Sigmoid colon (tissue), 7 donors: ENCODE results near the gene CDK11B. TPM values are rescaled to one million over a fixed set of nuclear protein-coding genes. Genes with fewer than 3 reads are reported as not detected.

ENCODE experiments used
- DNase-seq: peaks from one replicate; pipeline ENCODE4 v3.0.0-alpha.2; 2019
- H3K27ac ChIP-seq, 4 donors: fragments of 200-600 bp; sonication (generic); one replicate each; pipeline ENCODE4 v1.5.1; 2016 to 2019; ENCODE audit warnings: mild to moderate bottlenecking in 1 of 4
- H3K27me3 ChIP-seq, 3 donors: fragments of 200-600 bp; sonication (generic); one replicate each; pipeline ENCODE4 v1.5.1; 2019; ENCODE audit warnings: mild to moderate bottlenecking in 1 of 3
- H3K36me3 ChIP-seq, 4 donors: fragments of 200-600 bp; sonication (generic); one replicate each; pipeline ENCODE4 v1.5.1; 2016 to 2019
- H3K4me1 ChIP-seq, 4 donors: fragments of 200-600 bp; sonication (generic); one replicate each; pipeline ENCODE4 v1.5.1; 2017 to 2019
- H3K4me3 ChIP-seq, 4 donors: fragments of 200-600 bp; sonication (generic); one replicate each; pipeline ENCODE4 v1.5.1; 2017 to 2019; ENCODE audit warnings: mild to moderate bottlenecking in 2 of 4, moderate library complexity in 1 of 4
- H3K9me3 ChIP-seq, 4 donors: fragments of 200-600 bp in 3 of 4; sonication (generic) in 3 of 4; one replicate each; pipeline versions ENCODE4 v1.5.1 to v1.6.1; 2013 to 2019
- CTCF ChIP-seq, 4 experiments: fragments of 450-650 bp in 3 of 4; fragments of 200-600 bp in 1 of 4; IDR thresholded peaks; one replicate each; pipeline ENCODE4 v1.5.1; 2016 to 2019; ENCODE audit warnings: antibody characterized with exemption in 4 of 4, mild to moderate bottlenecking in 3 of 4, moderate library complexity in 2 of 4
- EP300 ChIP-seq, 4 donors: sonication (generic); formaldehyde crosslinking; IDR thresholded peaks; one replicate each; pipeline ENCODE4 v1.6.1; 2017; ENCODE audit warnings: antibody characterized with exemption in 4 of 4
- POLR2A ChIP-seq, 2 donors: fragments of 450-650 bp; IDR thresholded peaks; one replicate each; pipeline ENCODE4 v1.6.1; 2016; ENCODE audit warnings: antibody characterized with exemption in 2 of 2, mild to moderate bottlenecking in 2 of 2, moderate library complexity in 2 of 2
- POLR2AphosphoS5 ChIP-seq, 4 donors: sonication (generic); formaldehyde crosslinking; IDR thresholded peaks; one replicate each; pipeline ENCODE4 v1.6.1; 2017; ENCODE audit warnings: antibody characterized with exemption in 4 of 4
- whole genome bisulfite sequencing, 2 donors: extraction: QIAGEN DNeasy Blood & Tissue Kit; methylation state at CpG; one replicate each; pipeline ENCODE4 v1.1.7; 2013; 5-methylcytosine and 5-hydroxymethylcytosine counted together
- intact Hi-C: fragments of 100-400 bp; cut with DNase I; formaldehyde crosslinking; loops from one replicate; pipeline ENCODE4 v1.15.1; 2023
- polyA plus RNA-seq, 3 donors: library from polyadenylated mRNA; stranded (reverse); fragments of 200-250 nt; gene quantifications; one replicate each; pipeline ENCODE4 v1.2.3, GENCODE V29; 2013
- total RNA-seq, 4 donors: library from RNA; depleted of rRNA; stranded (reverse); fragments of >200 nt; gene quantifications; one replicate each; pipeline ENCODE4 v1.1.0, GENCODE V29; 2016
- donor health status: healthy with polysubstance abuse.
- donor health status: Bipolar disorder and iron deficiency.
- donor health status: healthy.

CDK11B gene
- total and polyA plus RNA-seq, 7 donors: 23.9 to 51.0 (median 30.5) TPM

GRCh38 chr1:1628754-1629429, 29.9 kb downstream of the CDK11B start:
- WGBS, 2 donors: 51 to 85% methylated on average over 53 of the region's 53 CpGs
- peaks cover 0 to 25% (median 20%) of the 10 kb centered on the region in 4 donors for H3K4me1 ChIP-seq
- H3K27me3 ChIP-seq: peaks cover 17 to 40% (median 36%) of the 10 kb centered on the region in 3 donors
- DNase-seq: peak; percentile 60
- no peaks in the 10 kb centered on the region for H3K9me3 ChIP-seq
- TF ChIP-seq CTCF (IDR thresholded peaks at IDR 0.05): no peak
- TF ChIP-seq EP300 (IDR thresholded peaks at IDR 0.05): no peak
- TF ChIP-seq POLR2A (IDR thresholded peaks at IDR 0.05): no peak
- TF ChIP-seq POLR2AphosphoS5 (IDR thresholded peaks at IDR 0.05): no peak
- H3K36me3 ChIP-seq: peaks cover 0 to 42% (median 10%) of the 10 kb centered on the region in 4 donors
- no peak overlapping the region for H3K27ac ChIP-seq
- H3K4me3 ChIP-seq: no peak overlapping the region
- intact Hi-C loops: no loop called here

- Histone ChIP-seq H3K36me3 (peaks cover 0 to 43% (median 10%) of the 10 kb centered on the region in 4 donors), H3K27me3 (peaks cover 17 to 40% (median 36%) of the 10 kb centered on the region in 3 donors), H3K27ac (no peak overlapping the region), H3K9me3 (no peaks in the 10 kb centered on the region), H3K4me3 (no peak overlapping the region), H3K4me1 (peaks cover 0 to 25% (median 20%) of the 10 kb centered on the region in 4 donors)
- WGBS, 2 donors: 90 to 94% methylated on average over 53 of the region's 53 CpGs
- TF ChIP-seq POLR2A (IDR thresholded peaks at IDR 0.05) (no peak), POLR2AphosphoS5 (IDR thresholded peaks at IDR 0.05) (no peak), CTCF (IDR thresholded peaks at IDR 0.05) (no peak), EP300 (IDR thresholded peaks at IDR 0.05) (no peak)
- DNase-seq: peak; percentile 65
- intact Hi-C loops: no loop called here
These were observed 30.7 kb downstream of the CDK11B start for GRCh38 chr1:1627829-1628753.

- H3K4me1 ChIP-seq: peaks cover 0 to 25% (median 20%) of the 10 kb centered on the region in 4 donors
- intact Hi-C loops: no loop called here
- no peak overlapping the region for H3K4me3 ChIP-seq
- H3K27ac ChIP-seq: no peak overlapping the region
- no peaks in the 10 kb centered on the region for H3K9me3 ChIP-seq
- no peak for TF ChIP-seq CTCF (IDR thresholded peaks at IDR 0.05)
- peak in 1 of 2 donors; percentile 31 for TF ChIP-seq POLR2A (IDR thresholded peaks at IDR 0.05)
- peak in 1 of 4 donors; percentile 22 for TF ChIP-seq POLR2AphosphoS5 (IDR thresholded peaks at IDR 0.05)
- DNase-seq: peak; percentile 62
- peaks cover 0 to 43% (median 10%) of the 10 kb centered on the region in 4 donors for H3K36me3 ChIP-seq
- peaks cover 17 to 40% (median 36%) of the 10 kb centered on the region in 3 donors for H3K27me3 ChIP-seq
- 14 to 67% methylated on average over 37 of the region's 37 CpGs for WGBS, 2 donors
These were observed 31.5 kb downstream of the CDK11B start for GRCh38 chr1:1627261-1627828.

GRCh38 chr1:1626207-1627141, 32.3 kb downstream of the CDK11B start:
- intact Hi-C loops: no loop called here
- H3K36me3 ChIP-seq: peaks cover 0 to 43% (median 10%) of the 10 kb centered on the region in 4 donors

More at GRCh38 chr1:1626207-1627141, 32.3 kb downstream of the CDK11B start:
- peaks cover 0 to 17% (median 12%) of the 10 kb centered on the region in 4 donors for H3K4me1 ChIP-seq
- no peak overlapping the region for H3K27ac ChIP-seq
- H3K4me3 ChIP-seq: no peak overlapping the region
- TF ChIP-seq CTCF (IDR thresholded peaks at IDR 0.05) (no peak), POLR2A (IDR thresholded peaks at IDR 0.05) (no peak), EP300 (IDR thresholded peaks at IDR 0.05) (no peak), POLR2AphosphoS5 (IDR thresholded peaks at IDR 0.05) (no peak)
- no peaks in the 10 kb centered on the region for H3K9me3 ChIP-seq
- 94 to 95% methylated on average over 48 of the region's 48 CpGs for WGBS, 2 donors
- DNase-seq: peak; percentile 64
- H3K27me3 ChIP-seq: peaks cover 9 to 31% (median 27%) of the 10 kb centered on the region in 3 donors
